ENCODE results near the gene RAD21L1.

The RAD21L1 gene

GRCh38 chr20:1255675-1256074 lies 29.8 kb downstream of the RAD21L1 start:
- no peak overlapping the region for H3K4me3 ChIP-seq (ENCODE audit: low read depth, low read length)
- TF ChIP-seq CTCF (IDR thresholded peaks at IDR 0.05; ENCODE audit: low read depth, low read length), result no peak
- in situ Hi-C loops (cut with HindIII; ENCODE audit: low sequenced_read_pairs), result no loop called here
- no peak for DNase-seq (ENCODE audit: low read depth, low spot score)

DNA sequence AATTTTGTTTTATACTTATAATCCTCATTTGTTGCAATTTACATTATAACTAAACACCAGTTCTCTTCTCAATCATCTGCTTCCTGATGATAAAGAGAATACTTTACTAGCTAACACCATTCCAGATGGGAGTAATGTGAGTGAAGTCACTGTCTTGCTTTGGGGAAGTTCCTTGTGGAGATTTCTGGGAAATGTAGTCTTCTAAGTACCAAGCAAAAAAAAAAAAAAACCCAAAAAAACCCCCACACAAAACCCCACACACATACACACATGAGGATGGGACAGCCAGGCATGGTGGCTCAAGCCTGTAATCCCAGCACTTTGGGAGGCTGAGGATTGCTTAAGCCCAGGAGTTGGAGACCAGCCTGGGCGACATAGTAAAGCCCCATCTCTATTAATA lies 38.0 kb downstream of the RAD21L1 start:
- no peak overlapping the region for H3K4me3 ChIP-seq (ENCODE audit: low read depth, low read length)
- peak; percentile 9 for DNase-seq (ENCODE audit: low read depth, low spot score)
- in situ Hi-C loops (cut with HindIII; ENCODE audit: low sequenced_read_pairs), result no loop called here
- TF ChIP-seq CTCF (IDR thresholded peaks at IDR 0.05; ENCODE audit: low read depth, low read length), result no peak

- no peak for TF ChIP-seq CTCF (IDR thresholded peaks at IDR 0.05; ENCODE audit: low read depth, low read length)
- no peak for DNase-seq (ENCODE audit: low read depth, low spot score)
- in situ Hi-C loops (cut with HindIII; ENCODE audit: low sequenced_read_pairs), result no loop called here
- no peak overlapping the region for H3K4me3 ChIP-seq (ENCODE audit: low read depth, low read length)
These were observed 38.9 kb downstream of the RAD21L1 start for GRCh38 chr20:1264727-1265126.

DNA sequence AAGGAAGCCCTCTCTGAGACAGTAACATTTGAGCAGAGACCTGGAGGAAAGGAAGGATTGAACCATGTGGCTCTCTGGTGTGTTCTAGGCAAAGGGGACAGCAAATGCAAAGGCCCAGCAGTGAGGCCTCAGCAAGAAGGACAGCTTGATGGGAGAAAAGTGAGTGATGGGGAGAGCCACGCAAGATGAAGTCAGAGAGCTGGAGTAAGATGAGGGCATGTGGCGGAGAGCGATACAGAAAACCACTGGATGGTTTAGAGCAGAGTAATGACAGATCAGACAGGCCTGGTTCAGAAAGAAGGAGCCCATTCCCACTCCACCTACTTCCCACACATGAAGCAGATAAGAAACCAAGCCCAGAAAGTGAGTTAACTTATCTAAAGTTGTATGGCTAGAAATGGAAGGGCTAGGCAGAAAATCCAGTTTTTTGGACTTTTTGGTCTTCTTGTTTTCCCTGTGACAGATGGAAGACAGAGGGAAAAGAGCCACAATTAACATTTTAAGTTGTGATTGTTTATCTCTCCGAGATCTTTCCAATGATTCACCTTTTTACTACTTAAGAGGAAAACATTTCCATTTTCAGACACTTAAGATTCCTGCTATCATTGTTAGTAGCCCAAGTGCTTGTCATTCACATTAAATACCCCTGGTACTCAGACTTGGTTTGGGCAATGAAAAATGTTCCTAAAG lies 39.5 kb downstream of the RAD21L1 start:
- TF ChIP-seq CTCF (IDR thresholded peaks at IDR 0.05; ENCODE audit: low read depth, low read length), result no peak
- in situ Hi-C loops (cut with HindIII; ENCODE audit: low sequenced_read_pairs), result no loop called here
- DNase-seq (ENCODE audit: low read depth, low spot score), result peak; percentile 10
- peak overlapping the region; percentile 62 for H3K4me3 ChIP-seq (ENCODE audit: low read depth, low read length)

GRCh38 chr20:1265916-1266166 lies 40.0 kb downstream of the RAD21L1 start:
- H3K4me3 ChIP-seq (ENCODE audit: low read depth, low read length), result peak overlapping the region; percentile 62
- DNase-seq (ENCODE audit: low read depth, low spot score), result no peak
- in situ Hi-C loops (cut with HindIII; ENCODE audit: low sequenced_read_pairs), result no loop called here
- no peak for TF ChIP-seq CTCF (IDR thresholded peaks at IDR 0.05; ENCODE audit: low read depth, low read length)

- TF ChIP-seq CTCF (IDR thresholded peaks at IDR 0.05; ENCODE audit: low read depth, low read length), result no peak
- in situ Hi-C loops (cut with HindIII; ENCODE audit: low sequenced_read_pairs), result no loop called here
- peak; percentile 81 for DNase-seq (ENCODE audit: low read depth, low spot score)
These were observed 40.5 kb downstream of the RAD21L1 start, which contains the start of gene SNPH for GRCh38 chr20:1266167-1266973. Gene SNPH, plus strand, starts transcription at chr20:1266294. Its CDS starts 29,946 bp downstream, at chr20:1296240.

More at GRCh38 chr20:1266167-1266973, 40.5 kb downstream of the RAD21L1 start, which contains the start of gene SNPH:
- peak within 1 kb of the TSS; percentile 62 for H3K4me3 ChIP-seq (ENCODE audit: low read depth, low read length)
